Liver (tissue), 3 donors: ENCODE data around the gene PARD3.

Experiments used
- JUND ChIP-seq, 2 donors: IDR thresholded peaks; 2 replicates each; pipeline ENCODE4 v1.6.1; 2016; ENCODE audit warnings: antibody characterized with exemption in 2 of 2
- TF ChIP-seq, protein P1 (sequence below): fragments of 150-350 bp; IDR thresholded peaks from 2 replicates; pipeline ENCODE4 v1.5.1; 2017; ENCODE audit warnings: improper control_type of control experiment, low read depth, low read length; ENCODE audit not compliant: missing input control
- donor health status: healthy.
- donor health status: healthy.

DNA sequence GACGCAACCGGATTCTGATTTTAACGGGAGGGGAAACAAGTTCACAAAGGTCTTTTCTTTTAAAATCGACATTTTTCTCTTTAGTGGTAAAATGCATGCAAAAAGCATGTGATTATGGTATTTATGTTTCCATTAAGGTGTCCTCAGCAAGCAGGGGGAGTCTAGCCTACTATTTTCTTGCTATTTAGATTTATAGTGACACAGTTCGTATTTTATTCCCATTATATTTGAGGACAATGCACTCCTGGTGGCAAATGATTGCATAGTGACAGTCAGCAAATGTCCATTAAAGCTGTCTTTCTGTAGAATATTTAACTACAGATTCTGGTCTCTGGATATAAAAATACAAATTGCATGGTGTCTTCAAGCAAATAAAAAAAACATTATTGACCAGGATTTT is 554.2 kb downstream of the PARD3 start:
- TF ChIP-seq JUND (IDR thresholded peaks at IDR 0.05), result no peak
- TF ChIP-seq, protein P1, sequence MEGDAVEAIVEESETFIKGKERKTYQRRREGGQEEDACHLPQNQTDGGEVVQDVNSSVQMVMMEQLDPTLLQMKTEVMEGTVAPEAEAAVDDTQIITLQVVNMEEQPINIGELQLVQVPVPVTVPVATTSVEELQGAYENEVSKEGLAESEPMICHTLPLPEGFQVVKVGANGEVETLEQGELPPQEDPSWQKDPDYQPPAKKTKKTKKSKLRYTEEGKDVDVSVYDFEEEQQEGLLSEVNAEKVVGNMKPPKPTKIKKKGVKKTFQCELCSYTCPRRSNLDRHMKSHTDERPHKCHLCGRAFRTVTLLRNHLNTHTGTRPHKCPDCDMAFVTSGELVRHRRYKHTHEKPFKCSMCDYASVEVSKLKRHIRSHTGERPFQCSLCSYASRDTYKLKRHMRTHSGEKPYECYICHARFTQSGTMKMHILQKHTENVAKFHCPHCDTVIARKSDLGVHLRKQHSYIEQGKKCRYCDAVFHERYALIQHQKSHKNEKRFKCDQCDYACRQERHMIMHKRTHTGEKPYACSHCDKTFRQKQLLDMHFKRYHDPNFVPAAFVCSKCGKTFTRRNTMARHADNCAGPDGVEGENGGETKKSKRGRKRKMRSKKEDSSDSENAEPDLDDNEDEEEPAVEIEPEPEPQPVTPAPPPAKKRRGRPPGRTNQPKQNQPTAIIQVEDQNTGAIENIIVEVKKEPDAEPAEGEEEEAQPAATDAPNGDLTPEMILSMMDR, result no peak
